K562 (cell line): ENCODE results near the gene PPT2. TPM values are rescaled to one million over a fixed set of nuclear protein-coding genes. Genes with fewer than 3 reads are reported as not detected.
A peak's percentile ranks its signal among the peaks of the same experiment; 100 is the strongest.

Experiments
- BRCA1 ChIP-seq, 2 experiments: fragments of 450-650 bp in 1 of 2; sonication (generic) in 1 of 2; formaldehyde crosslinking in 1 of 2; IDR thresholded peaks; 2 replicates each; pipeline versions ENCODE4 v1.5.0 to v1.6.1; 2017 to 2020; ENCODE audit warnings: mild to moderate bottlenecking in 1 of 2, missing genetic modification reagents in 1 of 2
- CHCHD3 ChIP-seq: fragments of 250-450 bp; sonication (Bioruptor Pico); IDR thresholded peaks from 2 replicates; pipeline ENCODE4 v2.1.2; 2022; ENCODE audit warnings: mild to moderate bottlenecking
- MAFF ChIP-seq: IDR thresholded peaks from 2 replicates; pipeline ENCODE4 v1.6.1; 2012; ENCODE audit warnings: low read length, improper control_type of control experiment
- NR2C2 ChIP-seq, 2 experiments: fragments of 200-800 bp in 1 of 2; sonication (Bioruptor generic) in 1 of 2; sonication (generic) in 1 of 2; formaldehyde crosslinking in 1 of 2; IDR thresholded peaks; 2 replicates each; pipeline versions ENCODE4 v1.6.1 to v1.8.0; 2016 to 2022; ENCODE audit warnings: mild to moderate bottlenecking in 1 of 2, missing compliant biosample characterization in 1 of 2, missing genetic modification characterization in 1 of 2, missing genetic modification reagents in 1 of 2
- PHF20 ChIP-seq: fragments of 450-650 bp; IDR thresholded peaks from 2 replicates; pipeline ENCODE4 v1.6.1; 2018; ENCODE audit not compliant: partially characterized antibody
- PHF8 ChIP-seq: fragments of 200-600 bp; sonication (generic); IDR thresholded peaks from 2 replicates; pipeline ENCODE4 v1.6.1; 2012; ENCODE audit warnings: mixed run types, mild to moderate bottlenecking, inconsistent platforms, low read length, moderate library complexity, borderline replicate concordance
- ZNF134 ChIP-seq: fragments of 250-450 bp; sonication (Bioruptor Pico); conservative IDR thresholded peaks from 2 replicates; pipeline ENCODE4 v1.4.0; 2020
- ZNF253 ChIP-seq: fragments of 250-450 bp; sonication (Bioruptor Pico); conservative IDR thresholded peaks from 2 replicates; pipeline ENCODE4 v1.6.1; 2021; ENCODE audit warnings: mild to moderate bottlenecking
- ZNF586 ChIP-seq: fragments of 450-650 bp; formaldehyde crosslinking; conservative IDR thresholded peaks from 2 replicates; pipeline ENCODE4 v1.4.0; 2020; ENCODE audit warnings: mild to moderate bottlenecking, moderate library complexity
- polyA plus RNA-seq, 8 experiments: library from polyadenylated mRNA; depleted of rRNA in 4 of 8; stranded (reverse) in 5 of 8; unstranded in 3 of 8; fragments of >200 nt; fragmentation: Nextera tagmentation in 2 of 8; fragmentation: Illumina TruSeq in 1 of 8; extraction: Ambion mirVana in 2 of 8; extraction: Trizol in 1 of 8; gene quantifications; 2 replicates each; pipeline versions ENCODE4 v1.2.1 to v1.2.3, GENCODE V29; 2011 to 2014; ENCODE audit warnings: inconsistent platforms in 1 of 8, missing spikeins in 1 of 8
- total RNA-seq, 7 experiments: library from RNA; depleted of rRNA in 6 of 7; stranded (reverse); fragments of >200 nt in 6 of 7; fragmentation: Illumina TruSeq in 2 of 7; extraction: Trizol in 2 of 7; gene quantifications; 2 replicates each; pipeline versions ENCODE4 v1.2.1 to v1.2.3, GENCODE V29; 2011 to 2021; ENCODE audit warnings: low replicate concordance in 1 of 7
- TF ChIP-seq, protein P1 (sequence below): sonication (generic); formaldehyde crosslinking; IDR thresholded peaks from 2 replicates; pipeline ENCODE4 v1.8.0; 2022; ENCODE audit warnings: mild to moderate bottlenecking, missing genetic modification reagents
- TF ChIP-seq, protein P2 (sequence below): fragments of 450-650 bp; IDR thresholded peaks from 2 replicates; pipeline ENCODE4 v1.7.0; 2016; ENCODE audit warnings: borderline replicate concordance
- TF ChIP-seq, protein P3 (sequence below): fragments of 450-650 bp; IDR thresholded peaks from one replicate; pipeline ENCODE4 v1.6.1; 2018; ENCODE audit warnings: mild to moderate bottlenecking, moderate library complexity; ENCODE audit not compliant: partially characterized antibody
- TF ChIP-seq, protein P4 (sequence below): fragments of 250-450 bp; sonication (Bioruptor Pico); IDR thresholded peaks from 2 replicates; pipeline ENCODE4 v1.8.0; 2022; ENCODE audit warnings: inconsistent platforms

Gene PPT2
- total and polyA plus RNA-seq, 9 of the 15 experiments (the other 6 are each of a cell fraction or from before 2014, with no cell fraction given), result 27.4 to 98.8 (median 69.9) TPM

DNA sequence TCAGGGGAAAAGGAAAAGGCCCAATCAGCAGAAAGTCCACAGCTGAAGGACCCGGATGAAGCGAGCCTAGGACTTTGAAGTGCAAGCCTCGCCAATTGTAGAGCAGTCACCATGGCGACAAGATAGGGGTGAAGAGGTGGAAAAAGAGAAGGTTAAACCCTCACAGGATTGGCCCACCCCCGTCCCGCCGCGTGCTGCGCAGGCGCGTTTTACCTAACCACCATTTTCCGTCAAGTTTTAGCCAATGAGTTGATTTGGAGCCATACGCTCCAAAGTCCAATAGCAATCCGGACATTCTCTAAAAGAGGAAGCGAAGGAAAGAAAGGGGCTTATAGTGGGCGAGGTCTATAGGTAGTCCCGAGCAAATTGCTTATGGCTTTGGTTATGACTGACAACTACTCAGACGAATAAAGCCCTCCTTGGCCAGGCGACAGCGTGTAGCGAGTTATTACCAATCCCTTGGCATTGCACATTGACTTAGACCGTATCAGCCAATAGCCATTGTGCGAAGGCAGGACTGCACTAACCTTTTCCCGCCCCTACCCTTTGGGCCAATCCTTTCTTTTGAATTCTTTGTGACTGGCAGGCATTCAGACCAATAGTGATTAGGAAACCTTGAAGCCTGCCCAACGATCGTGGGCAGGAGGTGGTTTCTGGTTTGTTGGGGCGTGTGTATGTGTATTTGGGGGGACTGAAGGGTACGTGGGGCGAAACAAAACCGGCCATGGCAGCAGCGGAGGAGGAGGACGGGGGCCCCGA is 24.0 kb downstream of the PPT2 start, which contains the start of gene RNF5 (continued):
- TF ChIP-seq, protein P1, sequence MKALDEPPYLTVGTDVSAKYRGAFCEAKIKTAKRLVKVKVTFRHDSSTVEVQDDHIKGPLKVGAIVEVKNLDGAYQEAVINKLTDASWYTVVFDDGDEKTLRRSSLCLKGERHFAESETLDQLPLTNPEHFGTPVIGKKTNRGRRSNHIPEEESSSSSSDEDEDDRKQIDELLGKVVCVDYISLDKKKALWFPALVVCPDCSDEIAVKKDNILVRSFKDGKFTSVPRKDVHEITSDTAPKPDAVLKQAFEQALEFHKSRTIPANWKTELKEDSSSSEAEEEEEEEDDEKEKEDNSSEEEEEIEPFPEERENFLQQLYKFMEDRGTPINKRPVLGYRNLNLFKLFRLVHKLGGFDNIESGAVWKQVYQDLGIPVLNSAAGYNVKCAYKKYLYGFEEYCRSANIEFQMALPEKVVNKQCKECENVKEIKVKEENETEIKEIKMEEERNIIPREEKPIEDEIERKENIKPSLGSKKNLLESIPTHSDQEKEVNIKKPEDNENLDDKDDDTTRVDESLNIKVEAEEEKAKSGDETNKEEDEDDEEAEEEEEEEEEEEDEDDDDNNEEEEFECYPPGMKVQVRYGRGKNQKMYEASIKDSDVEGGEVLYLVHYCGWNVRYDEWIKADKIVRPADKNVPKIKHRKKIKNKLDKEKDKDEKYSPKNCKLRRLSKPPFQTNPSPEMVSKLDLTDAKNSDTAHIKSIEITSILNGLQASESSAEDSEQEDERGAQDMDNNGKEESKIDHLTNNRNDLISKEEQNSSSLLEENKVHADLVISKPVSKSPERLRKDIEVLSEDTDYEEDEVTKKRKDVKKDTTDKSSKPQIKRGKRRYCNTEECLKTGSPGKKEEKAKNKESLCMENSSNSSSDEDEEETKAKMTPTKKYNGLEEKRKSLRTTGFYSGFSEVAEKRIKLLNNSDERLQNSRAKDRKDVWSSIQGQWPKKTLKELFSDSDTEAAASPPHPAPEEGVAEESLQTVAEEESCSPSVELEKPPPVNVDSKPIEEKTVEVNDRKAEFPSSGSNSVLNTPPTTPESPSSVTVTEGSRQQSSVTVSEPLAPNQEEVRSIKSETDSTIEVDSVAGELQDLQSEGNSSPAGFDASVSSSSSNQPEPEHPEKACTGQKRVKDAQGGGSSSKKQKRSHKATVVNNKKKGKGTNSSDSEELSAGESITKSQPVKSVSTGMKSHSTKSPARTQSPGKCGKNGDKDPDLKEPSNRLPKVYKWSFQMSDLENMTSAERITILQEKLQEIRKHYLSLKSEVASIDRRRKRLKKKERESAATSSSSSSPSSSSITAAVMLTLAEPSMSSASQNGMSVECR (CRISPR knock-in tag), result no peak
- TF ChIP-seq BRCA1 (IDR thresholded peaks at IDR 0.05), result no peak
- TF ChIP-seq BRCA1 (CRISPR knock-in tag; IDR thresholded peaks at IDR 0.05), result no peak
- TF ChIP-seq ZNF586 (CRISPR knock-in tag), result no peak
- TF ChIP-seq, protein P2, sequence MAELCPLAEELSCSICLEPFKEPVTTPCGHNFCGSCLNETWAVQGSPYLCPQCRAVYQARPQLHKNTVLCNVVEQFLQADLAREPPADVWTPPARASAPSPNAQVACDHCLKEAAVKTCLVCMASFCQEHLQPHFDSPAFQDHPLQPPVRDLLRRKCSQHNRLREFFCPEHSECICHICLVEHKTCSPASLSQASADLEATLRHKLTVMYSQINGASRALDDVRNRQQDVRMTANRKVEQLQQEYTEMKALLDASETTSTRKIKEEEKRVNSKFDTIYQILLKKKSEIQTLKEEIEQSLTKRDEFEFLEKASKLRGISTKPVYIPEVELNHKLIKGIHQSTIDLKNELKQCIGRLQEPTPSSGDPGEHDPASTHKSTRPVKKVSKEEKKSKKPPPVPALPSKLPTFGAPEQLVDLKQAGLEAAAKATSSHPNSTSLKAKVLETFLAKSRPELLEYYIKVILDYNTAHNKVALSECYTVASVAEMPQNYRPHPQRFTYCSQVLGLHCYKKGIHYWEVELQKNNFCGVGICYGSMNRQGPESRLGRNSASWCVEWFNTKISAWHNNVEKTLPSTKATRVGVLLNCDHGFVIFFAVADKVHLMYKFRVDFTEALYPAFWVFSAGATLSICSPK, result no peak
- peak; percentile 96 for TF ChIP-seq MAFF
- TF ChIP-seq CHCHD3, result no peak
- TF ChIP-seq, protein P3, sequence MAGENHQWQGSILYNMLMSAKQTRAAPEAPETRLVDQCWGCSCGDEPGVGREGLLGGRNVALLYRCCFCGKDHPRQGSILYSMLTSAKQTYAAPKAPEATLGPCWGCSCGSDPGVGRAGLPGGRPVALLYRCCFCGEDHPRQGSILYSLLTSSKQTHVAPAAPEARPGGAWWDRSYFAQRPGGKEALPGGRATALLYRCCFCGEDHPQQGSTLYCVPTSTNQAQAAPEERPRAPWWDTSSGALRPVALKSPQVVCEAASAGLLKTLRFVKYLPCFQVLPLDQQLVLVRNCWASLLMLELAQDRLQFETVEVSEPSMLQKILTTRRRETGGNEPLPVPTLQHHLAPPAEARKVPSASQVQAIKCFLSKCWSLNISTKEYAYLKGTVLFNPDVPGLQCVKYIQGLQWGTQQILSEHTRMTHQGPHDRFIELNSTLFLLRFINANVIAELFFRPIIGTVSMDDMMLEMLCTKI, result no peak
- TF ChIP-seq, protein P4, sequence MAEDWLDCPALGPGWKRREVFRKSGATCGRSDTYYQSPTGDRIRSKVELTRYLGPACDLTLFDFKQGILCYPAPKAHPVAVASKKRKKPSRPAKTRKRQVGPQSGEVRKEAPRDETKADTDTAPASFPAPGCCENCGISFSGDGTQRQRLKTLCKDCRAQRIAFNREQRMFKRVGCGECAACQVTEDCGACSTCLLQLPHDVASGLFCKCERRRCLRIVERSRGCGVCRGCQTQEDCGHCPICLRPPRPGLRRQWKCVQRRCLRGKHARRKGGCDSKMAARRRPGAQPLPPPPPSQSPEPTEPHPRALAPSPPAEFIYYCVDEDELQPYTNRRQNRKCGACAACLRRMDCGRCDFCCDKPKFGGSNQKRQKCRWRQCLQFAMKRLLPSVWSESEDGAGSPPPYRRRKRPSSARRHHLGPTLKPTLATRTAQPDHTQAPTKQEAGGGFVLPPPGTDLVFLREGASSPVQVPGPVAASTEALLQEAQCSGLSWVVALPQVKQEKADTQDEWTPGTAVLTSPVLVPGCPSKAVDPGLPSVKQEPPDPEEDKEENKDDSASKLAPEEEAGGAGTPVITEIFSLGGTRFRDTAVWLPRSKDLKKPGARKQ (CRISPR knock-in tag), result no peak
- no peak for TF ChIP-seq PHF20
- TF ChIP-seq ZNF134 (CRISPR knock-in tag), result peak; percentile 39; the same call in 1 of the 2 replicates
- TF ChIP-seq NR2C2 (CRISPR knock-in tag; IDR thresholded peaks at IDR 0.05), result no peak
- TF ChIP-seq NR2C2 (tag; IDR thresholded peaks at IDR 0.05), result peak; percentile 93
- TF ChIP-seq ZNF253, result no peak
- peak; percentile 62; the same call in 1 of the 2 replicates for TF ChIP-seq PHF8
